RPMI7951 (cell line): ENCODE data around the gene CEBPE. TPM values are rescaled to one million over a fixed set of nuclear protein-coding genes. Genes with fewer than 3 reads are reported as not detected.
A peak's percentile ranks its signal among the peaks of the same experiment; 100 is the strongest.

Experiments
- DNase-seq: peaks from one replicate; pipeline ENCODE4 v3.0.0-alpha.2; 2012; ENCODE audit warnings: low read depth
- total RNA-seq: library from RNA; depleted of rRNA; stranded (reverse); fragments of >200 nt; shearing (Covaris generic); gene quantifications from 2 replicates; pipeline ENCODE4 v1.2.3, GENCODE V29; 2014

CEBPE gene
- total RNA-seq, 1 experiment from 2014 or later, result not detected

DNA sequence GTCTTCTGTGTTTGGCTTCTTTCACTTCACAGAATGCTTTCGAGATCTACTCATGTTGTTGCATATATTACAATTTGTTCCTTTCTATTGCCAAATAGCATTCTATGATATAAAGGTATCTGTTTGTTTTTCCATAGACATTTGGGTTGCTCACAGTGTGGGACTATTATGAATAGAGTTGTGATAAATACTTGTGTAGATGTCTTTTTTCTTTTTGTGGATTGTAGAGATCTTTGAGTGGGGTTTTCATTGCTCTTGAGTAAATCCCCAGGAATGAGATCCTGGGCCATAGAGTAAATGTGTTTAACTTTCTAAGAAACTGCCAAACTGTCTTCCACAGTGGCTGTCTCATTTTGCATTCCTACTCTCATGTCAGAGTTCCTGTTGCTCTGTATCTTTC, 24.9 kb upstream of the CEBPE start:
- DNase-seq, result no peak

GRCh38 chr14:23142826-23143225, 23.8 kb upstream of the CEBPE start:
- DNase-seq, result no peak

DNA sequence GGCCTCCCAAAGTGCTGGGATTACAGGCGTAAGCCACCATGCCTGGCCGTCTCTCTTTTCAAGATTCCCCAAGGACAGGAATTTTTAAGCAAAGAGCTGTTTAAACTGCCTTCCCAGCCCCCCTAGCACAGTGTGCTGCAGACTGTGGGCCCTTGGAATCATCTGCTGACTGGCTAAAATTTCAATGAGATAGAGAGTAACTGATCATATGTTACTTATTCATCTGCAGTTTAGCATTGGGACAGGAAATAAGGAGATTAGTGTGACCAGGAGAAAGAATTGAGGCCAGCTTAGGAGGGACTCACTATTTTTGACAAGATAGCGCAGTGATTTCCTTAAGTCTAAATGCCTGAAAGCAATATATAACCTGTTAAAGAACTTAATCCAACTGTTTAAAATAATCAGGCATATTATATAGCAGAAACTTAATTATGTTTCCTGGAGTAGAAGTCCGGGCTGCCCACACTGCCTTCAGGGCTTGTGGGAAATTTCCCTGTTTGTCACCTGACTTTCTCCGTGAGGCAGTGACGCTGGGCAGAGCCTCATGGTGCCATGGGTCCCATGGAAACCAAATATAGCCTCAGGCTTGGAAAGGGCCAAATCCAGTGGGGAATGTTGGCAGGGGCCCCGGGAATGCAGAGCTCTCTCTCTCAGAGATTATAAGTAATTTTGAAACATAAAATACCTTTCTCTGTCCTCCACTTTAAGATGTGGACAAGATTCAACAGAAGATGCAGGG, 22.8 kb upstream of the CEBPE start:
- peak; percentile 84 for DNase-seq

- no peak for DNase-seq
Measured at GRCh38 chr14:23140371-23140770, 21.3 kb upstream of the CEBPE start.

- no peak for DNase-seq
Measured at GRCh38 chr14:23139874-23140273, 20.8 kb upstream of the CEBPE start.

DNA sequence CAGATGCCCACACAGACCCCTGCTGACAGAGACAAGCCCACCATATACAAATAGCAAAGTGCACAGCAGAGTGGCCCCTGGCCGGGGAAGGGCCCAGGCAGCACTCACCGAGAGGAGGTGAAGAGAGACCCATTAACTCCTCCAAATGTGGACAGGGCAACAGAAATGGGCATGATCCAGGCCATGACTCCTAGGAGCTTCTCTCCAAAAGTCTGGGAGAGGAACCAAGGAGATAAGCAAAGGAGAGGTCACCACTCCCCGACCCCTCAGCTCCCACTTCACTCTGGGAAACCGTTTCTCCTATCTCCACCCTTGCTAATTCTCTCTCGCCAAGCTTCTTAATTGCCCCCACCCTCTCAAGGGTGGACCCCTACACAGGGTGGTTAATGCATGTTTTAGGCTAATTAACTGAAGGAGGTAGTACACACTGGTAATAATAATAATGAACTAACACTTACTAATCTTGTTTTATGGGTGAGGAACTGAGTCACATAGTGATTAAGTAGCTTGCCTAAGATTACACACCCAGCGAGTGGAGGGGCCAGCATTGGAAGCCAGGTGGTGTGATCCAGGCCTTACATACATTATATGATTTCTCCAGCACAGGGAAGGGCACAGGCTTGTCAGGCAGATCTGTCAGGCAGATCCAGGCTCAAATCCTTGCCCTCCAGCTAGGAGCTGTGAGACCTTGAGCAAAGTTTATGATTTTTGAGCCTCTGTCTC, 18.9 kb upstream of the CEBPE start:
- no peak for DNase-seq

DNA sequence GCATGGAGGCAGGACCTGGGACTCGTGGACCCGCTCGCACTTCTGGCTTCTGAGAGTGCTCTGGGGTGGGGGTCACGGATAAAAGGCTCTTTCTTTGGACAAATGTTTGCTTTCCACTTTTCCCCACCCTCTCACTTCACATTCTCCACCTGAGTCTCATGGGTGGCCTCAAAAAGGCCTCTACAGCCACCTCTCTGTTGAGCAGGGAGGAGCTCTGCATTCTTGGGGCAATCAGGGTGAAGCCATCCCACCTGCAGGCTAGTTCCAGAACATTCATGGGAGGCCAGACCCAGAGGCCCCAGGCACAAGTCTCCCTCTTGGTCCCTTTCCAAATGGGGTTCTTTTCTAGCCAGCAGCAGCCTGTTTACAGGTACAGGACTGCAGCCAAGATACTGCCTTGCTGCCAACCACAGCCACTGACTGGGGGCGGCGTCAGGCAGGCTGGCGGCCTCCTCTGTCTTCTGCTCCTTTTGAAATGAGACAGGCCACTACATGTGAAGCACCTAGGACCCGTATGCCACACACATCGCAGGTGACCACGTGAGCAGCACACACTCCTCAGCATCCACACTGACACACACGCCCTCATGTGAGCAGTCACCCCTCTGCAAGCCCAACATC, 18.2 kb upstream of the CEBPE start:
- no peak for DNase-seq

- no peak for DNase-seq
Measured at GRCh38 chr14:23136566-23137133, 17.6 kb upstream of the CEBPE start.

GRCh38 chr14:23132970-23133369, 13.9 kb upstream of the CEBPE start:
- DNase-seq, result no peak

DNA sequence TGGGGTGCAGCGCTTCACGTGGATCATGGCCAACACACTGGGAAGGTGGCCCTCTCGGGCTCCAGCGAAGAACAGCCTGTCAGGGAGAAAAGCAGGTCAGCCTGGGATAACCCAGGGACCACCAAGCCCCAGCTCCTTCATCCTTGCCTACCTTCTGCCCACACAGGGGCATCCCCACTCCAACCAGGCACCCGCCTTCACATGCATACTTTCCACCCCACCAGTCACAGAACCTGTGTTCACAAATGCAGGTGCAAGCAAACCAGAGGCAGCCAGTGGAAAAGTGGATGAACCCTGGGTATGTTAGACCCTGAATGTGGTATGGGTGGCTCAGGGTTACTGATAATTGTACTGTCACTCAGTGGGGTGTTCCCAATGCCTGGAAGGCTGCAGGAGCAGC, 12.4 kb upstream of the CEBPE start:
- no peak for DNase-seq

- no peak for DNase-seq
Measured at GRCh38 chr14:23130871-23131270, 11.8 kb upstream of the CEBPE start.

DNA sequence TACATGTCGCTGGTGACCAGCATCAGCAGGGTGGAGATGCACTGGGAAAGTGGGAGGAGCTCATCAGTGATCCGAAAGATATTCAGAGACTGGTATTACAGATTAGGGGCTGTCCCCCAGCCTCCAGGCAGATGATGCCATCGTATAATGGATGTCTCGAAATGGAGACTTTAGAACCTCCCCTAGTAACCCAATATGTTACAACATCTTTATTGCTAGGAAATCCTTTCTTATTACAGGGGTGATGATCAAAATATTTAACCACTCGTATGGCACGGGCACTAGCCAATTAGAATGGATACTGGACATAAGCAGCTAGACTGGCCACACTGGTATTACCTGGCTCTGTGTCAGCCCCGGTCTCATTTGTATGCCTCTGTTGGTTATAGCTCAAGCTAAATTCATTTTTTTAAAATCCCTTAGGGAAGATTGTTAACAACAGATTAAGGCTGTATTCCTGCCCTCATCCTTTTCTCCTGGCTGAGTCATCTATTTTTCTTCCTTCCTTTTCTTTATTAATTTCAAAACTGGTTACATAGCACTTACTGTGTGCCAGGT, 10.8 kb upstream of the CEBPE start:
- no peak for DNase-seq

GRCh38 chr14:23128969-23129758, 10.1 kb upstream of the CEBPE start:
- DNase-seq, result no peak

- no peak for DNase-seq
Measured at GRCh38 chr14:23127861-23128260, 8.8 kb upstream of the CEBPE start.

DNA sequence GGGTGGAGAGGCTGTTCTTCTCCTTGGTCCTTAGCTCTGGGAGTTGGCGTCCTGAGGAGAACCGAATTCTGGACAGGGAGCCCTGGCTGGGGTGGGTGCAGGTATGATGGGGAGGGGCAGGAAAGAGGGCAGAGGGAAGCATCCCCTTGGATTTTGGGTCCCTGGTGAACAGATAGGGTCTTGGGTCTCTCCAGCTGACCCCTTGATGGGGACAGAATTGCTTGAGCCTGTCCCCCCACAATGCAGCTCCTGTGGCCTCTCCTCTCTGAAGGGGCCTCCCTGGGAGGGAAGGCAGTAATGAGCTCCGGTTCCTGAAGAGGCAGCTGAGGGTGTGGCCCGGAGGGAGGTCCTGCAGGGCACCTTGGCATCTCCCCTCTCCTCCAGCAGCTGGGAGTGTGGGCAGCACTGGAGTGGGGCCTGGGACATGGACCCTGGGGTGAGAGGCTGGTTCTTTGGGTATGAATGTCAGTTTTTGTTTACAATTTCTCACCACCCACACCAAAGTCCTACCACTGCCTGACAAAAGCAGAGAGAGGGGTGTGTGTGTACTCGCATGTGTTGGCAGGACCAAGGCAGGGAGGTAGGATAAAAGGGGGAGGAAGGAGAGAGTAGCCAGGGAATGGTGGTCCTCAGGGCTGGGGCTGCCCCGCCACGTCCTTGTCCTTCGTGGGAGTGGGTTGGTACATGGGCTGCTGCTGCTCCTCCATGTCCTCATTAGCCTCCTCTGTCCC, 7.7 kb upstream of the CEBPE start:
- no peak for DNase-seq

DNA sequence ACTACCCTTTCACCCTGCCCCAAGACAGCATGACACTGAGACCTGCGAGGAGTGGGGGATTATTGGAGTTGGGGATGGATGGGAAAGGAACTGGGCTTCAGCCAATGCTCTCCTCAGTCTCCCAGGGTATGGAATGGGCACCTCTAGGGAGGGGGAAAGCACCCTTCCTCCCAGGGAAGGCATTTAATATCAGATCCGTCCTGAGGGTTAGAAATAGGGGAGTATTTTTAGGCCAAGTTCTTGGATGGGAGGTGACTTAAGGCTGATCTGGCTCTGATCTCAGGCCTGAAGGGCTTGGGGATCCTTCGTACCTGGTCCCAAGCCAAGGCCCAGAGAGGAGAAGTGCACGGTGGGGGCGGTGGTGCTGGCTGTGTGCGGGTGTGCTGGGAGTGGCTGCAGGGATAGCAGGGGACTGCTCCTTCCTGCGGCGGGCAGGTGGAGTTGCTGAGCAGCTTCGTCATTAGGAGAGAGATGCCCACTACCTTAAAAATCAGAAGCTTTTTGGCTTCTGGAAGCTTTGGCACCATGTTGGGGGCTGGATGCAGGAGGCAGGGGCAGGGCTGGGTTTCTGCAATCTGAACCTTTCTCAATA, 7.0 kb upstream of the CEBPE start:
- DNase-seq, result no peak

- DNase-seq, result no peak
Measured at GRCh38 chr14:23125011-23125410, 6.0 kb upstream of the CEBPE start.

DNA sequence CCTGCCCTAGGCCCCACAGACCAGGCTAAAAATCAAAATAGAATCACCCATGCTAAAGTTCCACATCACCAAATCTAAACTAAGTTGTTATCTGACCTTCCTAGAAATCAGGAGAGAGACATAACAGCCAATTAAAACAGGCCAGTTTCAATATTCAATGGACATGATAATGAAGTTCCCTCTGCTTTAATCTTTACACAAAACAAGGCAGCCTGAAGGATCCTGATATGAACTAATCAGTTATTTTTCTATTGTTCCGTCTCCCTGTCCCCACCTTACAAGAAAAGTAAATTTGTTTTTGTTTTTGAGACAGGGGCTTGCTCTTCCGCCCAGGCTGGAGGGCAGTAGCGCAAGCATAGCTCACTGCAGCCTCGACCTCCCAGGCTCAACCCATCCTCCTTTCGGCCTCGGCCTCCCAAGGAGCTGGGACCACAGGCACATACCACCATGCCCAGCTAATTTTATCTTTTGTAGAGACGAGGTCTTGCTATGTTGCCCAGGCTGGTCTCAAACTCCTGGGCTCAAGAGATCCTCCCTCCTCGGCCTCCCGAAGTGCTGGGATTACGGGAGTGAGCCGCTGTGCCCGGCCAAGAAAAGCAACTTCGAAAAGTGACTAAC, 5.4 kb upstream of the CEBPE start:
- DNase-seq, result no peak

- DNase-seq, result peak; percentile 26
Measured at GRCh38 chr14:23123419-23123818, 4.4 kb upstream of the CEBPE start.

DNA sequence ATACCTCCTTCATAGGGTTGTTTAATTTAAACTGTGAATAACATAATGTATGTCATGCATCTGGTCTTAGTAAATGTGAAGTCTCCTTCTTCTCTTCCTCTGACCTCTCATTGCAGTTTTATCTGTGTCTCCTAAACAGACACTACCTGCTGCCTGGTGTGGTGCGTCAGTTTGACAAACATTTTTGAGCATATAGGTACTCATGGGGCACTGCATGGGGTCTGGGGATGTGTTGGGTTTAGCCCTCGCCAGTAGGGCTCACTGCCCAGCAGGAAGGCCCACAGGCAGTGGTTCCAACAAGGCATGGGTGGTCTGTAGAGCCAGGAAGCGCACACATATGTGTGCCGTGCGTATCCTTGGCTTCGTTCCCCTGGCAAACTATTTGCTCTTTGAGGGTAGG, 3.0 kb upstream of the CEBPE start:
- no peak for DNase-seq
